Adrenal gland (tissue), 12 donors: ENCODE results near the gene CRBN. TPM values are rescaled to one million over a fixed set of nuclear protein-coding genes. Genes with fewer than 3 reads are reported as not detected.
A peak's percentile ranks its signal among the peaks of the same experiment; 100 is the strongest.

Source experiments
- DNase-seq, 7 donors: peaks; one replicate each; pipeline ENCODE4 v3.0.0-alpha.2; 2019 to 2020
- H3K27ac ChIP-seq, 5 donors: fragments of 200-600 bp; sonication (generic) in 4 of 5; 1 replicate in 3 of 5; 2 replicates in 2 of 5; pipeline versions ENCODE4 v1.5.1 to v1.8.0; 2016 to 2020; ENCODE audit warnings: mild to moderate bottlenecking in 1 of 5
- H3K27me3 ChIP-seq: fragments of 200-600 bp; 2 replicates; pipeline ENCODE4 v1.8.0; 2021
- H3K36me3 ChIP-seq, 2 donors: fragments of 200-600 bp; replicated peaks in 1 of 2; 1 replicate in 1 of 2; 2 replicates in 1 of 2; pipeline versions ENCODE4 v1.5.1 to v1.8.0; 2018 to 2022
- H3K4me1 ChIP-seq, 2 donors: fragments of 200-600 bp; replicated peaks in 1 of 2; 1 replicate in 1 of 2; 2 replicates in 1 of 2; pipeline versions ENCODE4 v1.5.1 to v1.8.0; 2018 to 2021
- H3K4me3 ChIP-seq, 4 donors: fragments of 200-600 bp; sonication (generic) in 3 of 4; one replicate each; pipeline ENCODE4 v1.5.1; 2016 to 2018
- H3K9me3 ChIP-seq, 3 donors: fragments of 200-600 bp; sonication (generic) in 1 of 3; replicated peaks in 1 of 3; 1 replicate in 2 of 3; 2 replicates in 1 of 3; pipeline versions ENCODE4 v1.5.1 to v1.8.0; 2016 to 2021
- CTCF ChIP-seq, 6 experiments: fragments of 450-650 bp in 4 of 6; fragments of 200-600 bp in 2 of 6; sonication (generic) in 1 of 6; IDR thresholded peaks; 1 replicate in 5 of 6; 2 replicates in 1 of 6; pipeline versions ENCODE4 v1.5.1 to v1.8.0; 2016 to 2021; ENCODE audit warnings: antibody characterized with exemption in 6 of 6, mild to moderate bottlenecking in 2 of 6, moderate library complexity in 1 of 6
- POLR2A ChIP-seq, 2 donors: fragments of 450-650 bp; IDR thresholded peaks; one replicate each; pipeline ENCODE4 v1.6.1; 2017; ENCODE audit warnings: antibody characterized with exemption in 2 of 2, mild to moderate bottlenecking in 2 of 2, moderate library complexity in 1 of 2
- WGBS, 4 donors: extraction: QIAGEN DNeasy Blood & Tissue Kit in 2 of 4; methylation state at CpG; one replicate each; pipeline versions ENCODE4 v1.1.5 to v1.1.7; 2013 to 2017; 5-methylcytosine and 5-hydroxymethylcytosine counted together
- intact Hi-C, 2 donors: fragments of 100-400 bp; cut with DNase I; formaldehyde crosslinking; loops; one replicate each; pipeline versions ENCODE4 v1.14.1 to v1.15.0; 2022 to 2023
- polyA plus RNA-seq, 3 donors: library from polyadenylated mRNA; stranded (reverse); fragments of 200-250 nt in 2 of 3; fragments of 350-450 nt in 1 of 3; fragmentation: Illumina TruSeq in 1 of 3; extraction: RNeasy Lipid Tissue Mini Kit (QIAGEN cat#74804) in 1 of 3; gene quantifications; one replicate each; pipeline ENCODE4 v1.2.3, GENCODE V29; 2013 to 2014
- total RNA-seq, 9 donors: library from RNA; depleted of rRNA in 4 of 9; stranded (reverse); fragments of >200 nt in 4 of 9; fragments of 120-200 nt in 1 of 9; fragmentation: NEBNext Ultra II Directional in 1 of 9; extraction: Animal tissue kit (Norgen Biotek cat#: 25700) in 1 of 9; gene quantifications; one replicate each; pipeline versions ENCODE4 v1.1.0 to v1.2.4, GENCODE V29; 2013 to 2023
- donor health status: healthy with polysubstance abuse.
- donor health status: Bipolar disorder and iron deficiency.
- donor health status: DM: yes; HTN: yes; CAD: no.
- donor health status: DM: no; HTN: no; CAD: no.
- donor health status: DM: no; HTN: no; CAD: no.
- donor health status: DM: yes; HTN: yes; CAD: no.

CRBN gene
- total and polyA plus RNA-seq, 12 donors = 24.8 to 68.7 (median 48.4) TPM

GRCh38 chr3:3184876-3185275, 5.4 kb upstream of the CRBN start:
- WGBS, 4 donors = 33 to 53% (median 49%) methylated on average over 2 of the region's 2 CpGs
- no peaks in the 10 kb centered on the region for H3K27me3 ChIP-seq
- TF ChIP-seq CTCF (IDR thresholded peaks at IDR 0.05) = no peak
- no peak for TF ChIP-seq POLR2A (IDR thresholded peaks at IDR 0.05)

GRCh38 chr3:3180456-3180855, 965 bp upstream of the CRBN start:
- no peaks in the 10 kb centered on the region for H3K36me3 ChIP-seq
- WGBS, 4 donors = 70 to 73% (median 73%) methylated on average over 9 of the region's 9 CpGs
- H3K4me3 ChIP-seq = no peak overlapping the region
- TF ChIP-seq CTCF (IDR thresholded peaks at IDR 0.05) = no peak
- no peak for TF ChIP-seq POLR2A (IDR thresholded peaks at IDR 0.05)
- H3K27me3 ChIP-seq = no peaks in the 10 kb centered on the region
- no peaks in the 10 kb centered on the region for H3K9me3 ChIP-seq
- H3K27ac ChIP-seq = no peak overlapping the region
- DNase-seq = no peak
- H3K4me1 ChIP-seq = peaks cover 15 to 25% of the 10 kb centered on the region in 2 donors
- intact Hi-C loops = no loop called here

More at GRCh38 chr3:3184876-3185275, 5.4 kb upstream of the CRBN start:
- peaks cover 0 to 1% of the 10 kb centered on the region in 2 donors for H3K4me1 ChIP-seq
- intact Hi-C loops = no loop called here
- H3K4me3 ChIP-seq = no peak overlapping the region
- H3K27ac ChIP-seq = no peak overlapping the region
- no peaks in the 10 kb centered on the region for H3K36me3 ChIP-seq
- DNase-seq = no peak
- H3K9me3 ChIP-seq = peaks cover 0 to 10% (median 0%) of the 10 kb centered on the region in 3 donors

- no peaks in the 10 kb centered on the region for H3K9me3 ChIP-seq
- 12 to 17% (median 15%) methylated on average over 16 of the region's 16 CpGs for WGBS, 4 donors
- H3K4me1 ChIP-seq = peaks cover 15 to 30% of the 10 kb centered on the region in 2 donors
- peak overlapping the region; percentile 63 to 96 (median 76) for H3K4me3 ChIP-seq
- TF ChIP-seq POLR2A (IDR thresholded peaks at IDR 0.05) = no peak
- peaks cover 0 to 7% of the 10 kb centered on the region in 2 donors for H3K36me3 ChIP-seq
- no peaks in the 10 kb centered on the region for H3K27me3 ChIP-seq
- DNase-seq = no peak
- H3K27ac ChIP-seq = peak overlapping the region in 4 of 5 donors; percentile 65 to 85 (median 72)
- intact Hi-C loops = no loop called here
Observed at GRCh38 chr3:3178498-3179328, 778 bp downstream of the CRBN start.

- peak overlapping the region in 1 of 4 donors; percentile 96 for H3K4me3 ChIP-seq
- H3K4me1 ChIP-seq = peaks cover 15 to 33% of the 10 kb centered on the region in 2 donors
- TF ChIP-seq CTCF (IDR thresholded peaks at IDR 0.05) (no peak), POLR2A (IDR thresholded peaks at IDR 0.05) (no peak)
- WGBS, 4 donors = 34 to 40% (median 38%) methylated on average over 10 of the region's 10 CpGs
- peak in 2 of 7 donors; percentile 24 to 37 for DNase-seq
- intact Hi-C loops = no loop called here
- H3K36me3 ChIP-seq = peaks cover 0 to 15% of the 10 kb centered on the region in 2 donors
- peak overlapping the region in 2 of 5 donors; percentile 3 to 70 for H3K27ac ChIP-seq
- no peaks in the 10 kb centered on the region for H3K9me3 ChIP-seq
- H3K27me3 ChIP-seq = no peaks in the 10 kb centered on the region
Observed at GRCh38 chr3:3177861-3178497, 1.5 kb downstream of the CRBN start.
